GM18520 (cell line): Measurements from ENCODE around the gene BSND.

ENCODE experiments used
- ATAC-seq: cut with Tn5 transposase; IDR thresholded peaks from one replicate; pipeline ENCODE4 v1.9.1; 2021; ENCODE audit not compliant: unreplicated experiment

BSND gene

DNA sequence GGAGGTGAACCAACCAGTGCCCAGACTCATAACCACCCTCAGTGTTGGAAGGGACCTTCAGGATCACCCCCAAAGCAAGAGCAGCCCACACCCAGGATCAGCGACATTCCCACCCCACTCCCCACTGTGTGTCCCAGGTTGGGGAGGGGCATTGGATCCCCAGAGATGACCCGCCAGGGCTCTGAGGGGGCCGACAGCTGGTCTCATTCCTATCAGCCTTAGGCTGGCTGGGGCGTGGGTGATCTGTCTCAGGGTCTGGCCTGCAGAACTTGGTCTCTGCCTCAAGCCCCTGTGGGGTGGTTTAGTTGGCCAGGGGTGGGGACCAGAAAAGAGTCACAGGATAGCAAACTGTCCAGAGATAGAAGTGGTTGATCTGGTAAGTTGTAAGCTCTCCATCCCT, 7.8 kb upstream of the BSND start:
- ATAC-seq, result no peak

DNA sequence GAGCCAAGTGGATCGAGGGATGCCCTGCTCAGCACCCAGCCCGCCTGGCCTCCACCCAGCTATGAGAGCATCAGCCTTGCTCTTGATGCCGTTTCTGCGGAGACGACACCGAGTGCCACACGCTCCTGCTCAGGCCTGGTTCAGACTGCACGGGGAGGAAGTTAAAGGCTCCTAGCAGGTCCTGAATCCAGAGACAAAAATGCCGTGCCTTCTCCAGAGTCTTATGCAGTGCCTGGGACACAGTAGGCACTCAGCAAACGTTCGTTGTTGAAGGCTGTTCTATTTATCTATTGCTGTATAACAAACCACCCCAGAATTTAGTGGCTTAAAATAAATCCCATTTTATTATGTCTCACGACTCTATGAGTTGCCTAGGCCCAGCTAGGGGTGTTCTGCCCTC, 6.8 kb upstream of the BSND start:
- no peak for ATAC-seq

DNA sequence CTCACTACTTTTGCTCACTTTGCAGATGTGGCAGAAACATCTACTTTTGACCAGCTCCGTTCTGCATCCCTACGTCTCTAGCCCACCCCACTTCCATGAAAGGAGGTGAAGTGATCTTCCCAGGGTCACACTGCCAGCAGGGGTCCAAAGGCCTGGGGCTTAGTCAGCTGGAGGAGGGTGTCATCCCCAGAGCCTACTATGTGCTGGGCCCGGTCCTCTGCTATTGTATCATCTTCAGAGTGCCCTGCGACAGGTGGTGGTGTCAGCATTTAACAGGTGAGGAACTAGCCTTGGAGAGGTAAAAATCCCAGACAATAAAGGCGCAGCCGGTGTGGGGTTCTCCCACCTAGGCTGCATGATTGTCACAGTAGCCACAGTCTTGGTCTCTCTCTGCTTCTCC, 5.6 kb upstream of the BSND start:
- no peak for ATAC-seq

DNA sequence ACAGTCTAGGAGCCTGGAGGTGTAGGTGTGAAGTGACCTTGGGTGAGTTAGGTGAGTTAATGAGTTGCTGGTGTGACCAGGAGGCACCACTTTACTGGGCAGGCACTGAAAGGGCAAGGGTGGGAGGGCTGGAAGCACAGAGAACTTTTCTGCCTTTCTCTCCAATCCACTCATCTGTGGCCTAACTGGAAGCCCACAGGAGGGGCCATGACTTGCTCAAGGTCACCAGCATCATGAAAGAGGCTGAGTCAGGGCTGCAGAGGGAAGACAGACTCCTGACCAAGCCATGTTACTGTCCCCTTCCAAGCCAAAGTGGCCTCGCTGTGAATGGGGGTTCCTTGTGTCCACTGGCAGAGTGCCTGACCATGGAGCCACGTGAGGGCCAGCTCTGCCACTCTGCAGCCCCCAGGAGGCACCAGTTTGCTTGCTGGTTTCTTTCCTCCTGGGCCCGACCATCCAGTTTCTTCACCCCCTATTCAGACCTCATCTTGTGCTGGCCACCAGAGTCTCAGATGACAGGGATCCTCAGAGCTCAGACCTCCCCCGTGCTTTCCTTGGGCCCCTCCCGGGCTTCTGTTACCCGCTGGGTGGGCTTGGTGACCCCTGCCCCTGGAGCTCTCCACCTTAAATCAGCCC, 4.3 kb upstream of the BSND start:
- no peak for ATAC-seq

DNA sequence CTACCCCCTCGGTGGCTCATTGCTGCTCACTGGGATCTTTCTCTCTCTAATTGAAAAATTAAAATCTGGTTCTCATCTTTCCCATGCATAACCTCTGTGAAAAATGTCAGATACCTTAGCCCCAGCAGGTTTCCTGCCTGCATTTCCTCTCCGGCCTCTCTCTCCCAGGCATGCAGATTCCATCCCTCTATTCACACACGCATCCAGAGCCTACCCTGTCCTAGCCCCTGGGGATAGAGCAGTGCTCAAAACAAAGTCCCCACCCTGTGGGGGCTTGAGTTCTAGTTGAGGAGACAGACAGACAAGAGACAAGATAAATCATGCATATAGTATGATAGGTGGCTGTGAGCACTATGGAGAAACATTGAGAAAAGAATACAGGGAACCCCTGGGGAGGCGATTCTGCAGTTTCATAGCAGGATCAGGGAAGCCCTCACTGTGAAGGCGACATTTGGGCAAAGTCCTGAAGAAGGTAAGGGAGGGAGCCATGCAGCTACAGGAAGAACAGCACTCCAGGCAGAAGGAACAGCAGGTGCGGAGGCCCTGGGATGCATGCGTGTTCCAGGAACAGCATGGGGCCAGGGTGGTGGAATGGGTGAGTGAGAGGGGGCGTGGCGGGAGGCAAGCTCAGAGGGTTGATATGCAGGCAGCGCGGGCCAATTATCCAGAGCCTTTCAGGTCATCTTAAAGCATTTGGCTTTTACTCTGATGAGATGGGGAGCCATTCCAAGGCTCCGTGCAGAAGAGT, 3.5 kb upstream of the BSND start:
- ATAC-seq, result no peak

DNA sequence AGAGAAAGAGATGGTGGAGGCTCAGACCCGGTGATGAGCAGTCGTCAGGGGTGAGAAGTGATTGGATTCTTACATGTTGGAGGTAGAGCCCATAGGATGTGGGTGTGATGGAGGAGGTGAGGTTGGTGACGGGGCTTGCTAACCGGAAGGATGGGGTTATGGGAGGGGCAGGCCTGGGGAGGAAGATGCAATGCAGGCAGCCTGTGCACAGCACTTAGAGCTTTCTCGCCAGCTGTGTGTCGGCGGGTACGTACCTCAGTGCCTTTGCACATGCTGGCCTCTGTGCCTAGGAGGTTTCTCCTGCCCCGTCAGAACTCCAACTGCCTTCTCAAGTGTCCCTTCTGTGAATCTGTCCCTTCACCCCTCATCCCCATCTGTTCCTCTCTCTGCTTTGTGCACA, 2.9 kb upstream of the BSND start:
- no peak for ATAC-seq

DNA sequence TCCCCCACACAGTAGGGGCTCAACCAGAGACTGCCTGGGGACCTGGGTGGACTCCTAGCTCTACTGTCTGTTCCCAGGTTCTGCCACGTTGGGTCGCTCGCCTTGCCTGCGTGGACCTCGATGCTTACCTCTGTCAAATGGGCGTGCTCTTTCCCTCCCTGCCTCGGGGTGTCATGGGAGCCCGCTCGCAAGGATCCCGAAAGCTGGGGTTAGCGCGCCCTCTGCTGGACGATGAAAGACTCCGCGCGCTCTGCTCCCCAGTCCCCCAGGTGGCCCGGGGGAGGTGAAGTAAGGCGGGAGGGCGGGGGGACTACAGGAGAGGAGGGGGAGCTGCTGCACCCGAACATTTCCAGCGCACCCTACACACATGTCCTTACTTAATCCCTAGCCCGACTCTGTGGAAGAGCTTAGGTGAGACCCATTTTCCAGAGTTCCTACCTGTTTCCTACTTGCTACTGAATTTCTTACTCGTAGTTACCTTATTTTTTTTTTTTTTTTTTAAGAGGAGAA, 2.3 kb upstream of the BSND start:
- ATAC-seq, result peak; percentile 47

DNA sequence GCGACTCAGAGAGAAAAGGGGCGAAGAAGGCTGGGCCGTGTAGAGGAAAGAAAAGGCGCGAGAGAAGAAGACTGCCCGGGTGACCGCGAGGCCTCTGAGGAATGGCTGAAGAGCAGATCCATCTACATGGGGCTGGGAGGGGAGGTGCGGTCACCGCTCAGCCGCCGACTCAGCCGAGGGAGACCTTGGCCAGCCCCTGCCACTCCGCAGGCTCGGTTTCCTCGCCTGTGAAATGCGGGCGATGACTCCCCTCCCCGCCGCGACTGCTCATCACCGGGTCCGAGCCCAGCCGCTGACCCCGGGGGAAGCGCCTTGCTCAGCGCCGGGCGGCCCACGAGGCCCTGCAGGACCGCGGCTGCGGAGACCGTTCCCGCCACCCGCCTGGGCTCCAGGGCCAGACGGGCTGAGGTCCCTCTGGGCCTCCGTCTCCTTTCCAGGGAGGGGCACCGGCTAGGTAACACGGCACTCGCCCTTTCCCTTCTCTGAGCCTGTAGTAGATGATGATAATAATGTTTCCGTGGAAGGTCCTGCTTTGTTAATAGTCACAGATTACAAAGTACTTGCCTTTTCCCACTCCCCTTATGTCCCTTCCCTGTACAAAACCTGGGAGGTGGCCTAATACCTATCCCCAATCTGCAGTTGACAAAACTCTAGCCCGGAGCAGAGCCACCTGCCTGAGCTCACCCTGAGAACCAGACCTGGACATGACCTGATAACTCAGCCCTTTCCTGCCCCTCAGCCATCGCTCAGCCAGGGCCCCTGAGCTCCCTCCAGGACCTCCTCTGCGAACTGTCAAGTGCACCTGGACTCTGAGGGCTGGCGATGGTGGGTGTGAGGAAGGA, 1.6 kb upstream of the BSND start:
- ATAC-seq, result no peak

DNA sequence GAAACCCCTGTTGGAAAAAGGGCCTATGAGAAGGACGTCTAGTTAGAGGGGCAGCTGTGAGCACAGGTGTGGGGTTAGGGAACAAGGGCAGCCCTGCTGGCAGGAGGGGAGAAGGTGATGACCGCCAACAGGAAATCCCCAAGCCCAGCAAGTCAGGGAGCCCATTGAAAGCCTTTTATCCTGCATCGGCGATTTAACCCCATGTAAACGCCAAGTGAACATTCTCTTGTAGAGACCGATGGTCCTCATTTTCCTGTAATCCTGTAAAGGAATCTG, 1.1 kb upstream of the BSND start:
- no peak for ATAC-seq

DNA sequence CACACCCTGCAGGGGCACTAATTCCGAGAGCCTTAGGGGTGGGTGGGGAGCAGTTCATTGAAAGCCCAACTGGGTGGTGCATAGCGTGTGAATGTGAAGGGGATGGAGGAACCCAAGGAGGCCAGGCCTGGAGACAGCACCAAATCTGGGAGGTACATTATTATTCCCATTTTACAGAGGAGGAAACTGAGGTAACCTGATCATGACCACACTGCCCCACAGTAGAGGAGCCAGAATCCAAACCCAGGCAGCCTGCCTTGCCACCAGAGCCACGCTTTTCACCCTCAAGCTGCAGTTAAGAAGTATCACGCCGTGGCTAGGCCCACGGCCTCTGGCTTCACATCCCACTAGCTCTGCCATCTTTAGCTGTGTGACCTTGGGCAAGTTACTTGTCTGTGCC, 633 bp upstream of the BSND start:
- no peak for ATAC-seq

DNA sequence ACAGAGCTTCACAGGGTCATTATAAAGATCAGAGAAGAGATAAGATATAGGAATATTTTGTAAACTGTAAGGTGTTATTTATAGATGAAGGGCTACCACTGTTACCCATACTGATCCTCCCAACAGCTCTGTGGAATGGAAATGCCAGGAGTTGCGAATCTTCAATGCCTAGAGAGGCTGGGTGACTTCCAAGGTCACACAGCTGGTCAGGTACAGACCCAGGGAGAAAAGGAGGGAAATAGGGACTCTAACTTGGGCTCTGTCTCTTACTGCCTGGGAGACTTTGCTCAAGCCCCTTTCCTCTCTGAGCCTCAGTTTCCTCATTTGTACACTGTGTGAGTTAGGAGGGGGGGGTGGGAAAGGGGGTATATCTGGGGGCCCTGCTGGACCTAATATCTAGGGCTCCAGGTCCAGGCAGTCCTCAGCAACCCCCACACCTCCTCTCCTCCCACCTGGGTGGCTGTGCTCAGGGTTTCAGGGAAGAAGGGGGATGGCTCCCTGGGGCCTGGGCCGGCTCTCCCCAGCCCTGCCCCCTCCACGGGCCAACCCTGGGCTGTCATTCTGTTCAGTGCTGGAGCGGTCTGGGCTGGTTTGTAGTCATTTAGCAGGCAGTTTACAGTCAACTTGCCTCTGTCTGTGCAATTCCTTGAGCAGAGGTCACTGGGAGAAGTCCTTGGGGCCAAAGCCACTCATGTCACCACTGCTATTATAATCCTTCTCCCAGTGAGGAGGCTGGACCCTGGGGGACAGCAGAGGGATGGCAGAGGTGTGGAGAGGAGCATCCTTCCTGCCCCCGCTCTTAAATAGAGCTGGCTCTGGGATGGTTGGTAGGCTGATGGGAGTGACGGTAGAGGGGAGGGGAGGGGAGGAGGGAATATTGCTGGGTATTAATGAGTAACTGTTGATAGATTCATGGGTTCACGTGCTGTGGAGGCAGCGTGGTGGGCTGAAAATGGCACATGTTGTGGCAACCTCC, 1.7 kb downstream of the BSND start:
- ATAC-seq, result no peak

DNA sequence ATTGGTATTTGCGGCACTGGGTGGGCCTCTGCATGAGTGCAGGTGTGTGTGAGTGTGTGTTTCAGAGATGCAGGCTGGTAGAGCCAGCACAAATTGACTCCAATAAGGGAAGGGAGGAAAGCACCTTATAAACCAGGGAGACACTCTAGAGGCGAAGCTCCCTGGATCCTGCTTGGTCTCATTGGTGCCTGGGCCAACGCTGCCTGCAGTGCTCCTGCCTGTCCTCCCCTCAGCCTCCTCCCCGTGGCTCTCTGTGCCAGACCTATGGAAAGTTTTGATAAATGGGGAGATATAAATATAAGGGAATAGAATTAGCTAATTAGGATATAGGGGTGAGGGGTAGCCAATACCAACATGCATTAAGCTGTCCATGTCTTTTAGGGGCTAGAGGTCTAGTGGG, 2.6 kb downstream of the BSND start:
- ATAC-seq, result no peak

DNA sequence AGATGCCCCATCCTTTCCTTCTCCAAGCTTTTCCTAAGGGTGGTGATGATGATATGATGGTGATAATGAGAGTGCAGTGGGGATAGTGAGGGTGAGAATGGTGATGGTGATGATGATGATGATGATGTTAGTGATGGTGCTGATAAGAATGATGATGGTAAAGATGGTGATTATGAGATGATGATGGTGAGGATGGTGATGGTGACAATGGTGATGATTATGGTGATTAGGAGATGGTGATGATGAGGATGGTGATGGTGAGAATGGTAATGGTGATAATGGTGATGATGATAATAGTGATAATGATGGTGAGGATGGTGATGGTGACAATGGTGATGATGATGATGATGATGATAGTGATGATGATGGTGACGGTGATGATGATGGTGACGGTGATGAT, 4.0 kb downstream of the BSND start:
- no peak for ATAC-seq

DNA sequence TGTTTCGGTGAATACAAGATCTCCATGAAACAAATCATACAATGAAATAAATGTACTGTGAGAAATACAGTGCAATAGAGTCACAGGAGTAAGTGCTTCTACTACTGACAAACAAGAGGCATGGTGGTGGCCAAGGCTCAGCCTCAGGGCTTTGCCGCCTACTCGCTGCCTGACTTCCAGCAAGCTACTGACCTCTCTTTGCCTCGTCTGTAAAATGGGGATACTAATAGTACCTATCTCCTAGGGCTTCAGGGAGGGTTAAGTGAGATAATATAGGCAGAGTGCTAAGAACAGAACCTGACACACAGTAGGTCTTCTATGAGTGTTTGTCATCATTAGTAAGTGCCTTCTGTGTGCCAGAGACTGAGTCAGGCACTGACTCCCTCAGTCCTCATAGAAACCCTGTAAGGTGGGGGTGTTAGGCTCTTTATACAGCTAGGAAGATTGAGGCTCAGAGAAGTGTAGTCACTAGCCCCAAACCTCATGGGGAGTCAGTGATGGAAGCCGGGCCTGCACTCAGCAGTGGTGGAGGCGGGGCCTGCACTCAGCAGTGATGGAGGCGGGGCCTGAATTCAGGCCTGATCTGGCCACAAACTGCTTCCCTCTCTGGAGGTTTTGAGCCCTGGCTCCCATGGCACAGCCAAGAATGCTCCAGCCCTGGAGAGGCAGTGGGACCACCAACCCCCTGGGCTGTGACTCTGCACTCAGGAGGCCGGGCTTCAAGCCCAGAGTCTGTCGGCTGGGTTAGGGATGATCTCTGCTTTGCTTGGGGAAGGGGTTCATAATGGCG, 6.8 kb downstream of the BSND start:
- no peak for ATAC-seq

DNA sequence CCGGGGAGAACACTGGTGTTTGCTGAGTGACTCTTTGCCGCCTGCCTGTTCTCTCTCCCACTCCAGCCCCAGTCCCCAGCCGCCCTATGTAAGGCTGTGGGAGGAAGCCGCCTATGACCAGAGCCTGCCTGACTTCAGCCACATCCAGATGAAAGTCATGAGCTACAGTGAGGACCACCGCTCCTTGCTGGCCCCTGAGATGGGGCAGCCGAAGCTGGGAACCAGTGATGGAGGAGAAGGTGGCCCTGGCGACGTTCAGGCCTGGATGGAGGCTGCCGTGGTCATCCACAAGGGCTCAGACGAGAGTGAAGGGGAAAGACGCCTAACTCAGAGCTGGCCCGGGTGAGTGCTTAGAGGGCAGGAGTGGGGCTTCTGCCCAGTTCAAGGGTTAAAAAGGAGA, 8.2 kb downstream of the BSND start:
- no peak for ATAC-seq

DNA sequence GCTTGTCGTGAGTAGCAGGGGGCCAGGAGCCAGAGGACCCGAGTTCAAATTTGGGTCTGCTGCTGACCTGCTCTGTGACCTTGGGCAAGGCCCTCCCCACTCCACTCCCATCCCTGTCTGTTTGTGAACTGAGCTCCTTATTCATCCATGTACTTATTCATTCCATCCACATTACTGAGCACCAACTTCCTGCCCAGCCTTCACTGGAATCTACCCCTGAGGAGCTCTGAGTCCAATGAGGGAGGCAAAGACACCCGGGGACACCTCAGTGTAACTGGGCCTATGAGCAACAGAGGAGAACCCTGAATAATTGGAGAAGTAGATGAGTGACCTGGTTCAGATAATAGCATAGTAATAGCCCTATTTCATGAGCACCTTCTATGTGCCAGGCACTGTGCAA, 8.9 kb downstream of the BSND start:
- ATAC-seq, result no peak

DNA sequence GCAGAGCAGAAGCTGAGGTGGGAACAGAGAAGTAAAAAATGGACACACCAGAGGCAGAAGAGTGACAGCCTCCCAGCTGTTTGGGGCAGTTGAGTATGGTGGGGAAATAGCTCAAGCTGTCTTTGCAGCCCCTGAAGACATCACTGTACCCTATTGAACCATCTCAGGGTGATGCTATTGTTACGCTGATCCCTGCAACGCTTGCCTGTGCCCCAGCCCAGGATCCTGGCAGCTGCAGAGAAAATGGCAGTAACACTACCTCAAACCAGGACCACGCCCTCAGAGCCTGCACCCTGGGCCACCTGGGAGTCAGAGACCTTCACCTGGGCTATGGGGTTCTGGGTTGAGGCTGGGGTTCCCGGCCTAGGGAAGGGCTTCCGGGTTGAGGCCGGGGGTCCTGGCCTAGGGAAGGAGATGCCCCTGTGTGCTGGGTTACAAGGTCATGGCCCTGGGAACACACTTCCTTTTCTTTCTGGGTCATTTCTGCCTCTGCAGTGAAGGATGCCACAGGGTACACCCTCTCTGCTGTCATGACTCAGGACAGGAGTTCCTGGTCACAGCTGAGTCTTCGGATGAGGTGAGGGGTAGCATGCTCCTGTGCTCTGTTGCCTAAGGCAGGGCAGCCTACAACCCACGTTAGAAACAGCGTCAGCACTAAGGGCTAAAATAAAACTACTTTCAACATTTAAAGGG, 11.6 kb downstream of the BSND start:
- no peak for ATAC-seq

DNA sequence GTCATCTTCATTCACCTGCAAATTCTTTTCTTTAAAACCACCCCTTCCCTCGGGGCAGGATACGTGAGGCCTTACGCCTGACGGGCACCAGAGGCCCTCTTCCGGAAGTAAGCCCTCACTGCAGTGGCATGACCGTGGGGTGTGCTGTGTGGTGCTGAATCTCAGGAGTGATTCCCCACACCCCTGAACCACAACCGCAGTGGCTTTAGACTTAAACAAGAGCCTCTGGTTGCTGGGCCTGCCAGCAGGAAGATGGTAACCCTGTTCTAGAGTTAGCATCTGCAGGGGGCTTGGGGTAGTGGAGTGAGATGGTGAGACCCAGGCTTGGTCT, 12.1 kb downstream of the BSND start:
- no peak for ATAC-seq

DNA sequence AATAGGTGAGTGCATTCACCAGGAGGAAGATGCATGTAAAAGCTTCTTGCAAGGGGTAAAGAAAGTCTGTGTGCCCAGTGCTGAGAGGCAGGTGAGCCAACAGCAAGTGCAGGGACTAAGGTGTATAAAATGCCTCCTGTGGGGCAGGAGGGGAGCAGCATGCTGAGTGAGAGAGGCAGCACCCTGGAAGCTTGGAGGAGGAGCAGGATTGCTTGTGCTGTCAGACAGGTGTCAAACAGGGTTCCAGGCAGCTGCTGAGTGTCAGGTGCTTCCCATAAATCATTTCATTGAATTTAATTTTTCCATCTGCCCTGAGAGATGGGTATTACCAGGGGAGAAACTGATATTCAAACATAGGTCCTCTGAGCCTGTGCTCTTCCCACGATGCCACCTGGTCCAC, 13.9 kb downstream of the BSND start:
- ATAC-seq, result no peak

DNA sequence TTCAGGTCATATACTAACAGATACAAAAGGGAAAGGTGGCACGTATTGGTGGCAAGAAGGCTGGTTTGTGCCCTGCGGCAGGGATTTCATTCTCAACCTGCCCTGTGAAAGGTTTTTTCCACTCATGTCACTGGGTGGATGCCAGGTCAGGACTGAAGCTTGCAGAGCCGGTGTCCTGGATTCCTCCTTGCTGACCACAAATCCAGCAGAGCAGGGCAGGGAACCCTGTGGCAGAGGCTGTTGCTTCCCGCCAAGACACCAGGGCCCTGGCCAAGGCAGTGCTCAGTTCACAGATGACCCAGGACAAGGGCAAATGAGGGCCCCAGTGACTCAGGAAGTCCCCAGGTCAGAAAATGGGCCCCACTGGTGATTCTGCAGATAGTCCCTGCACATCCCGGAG, 16.4 kb downstream of the BSND start:
- no peak for ATAC-seq
